T-cell (primary cell): ENCODE data around the gene TSHR. TPM values are rescaled to one million over a fixed set of nuclear protein-coding genes. Genes with fewer than 3 reads are reported as not detected.

ENCODE experiments used
- ATAC-seq, 4 experiments: fragments of 200-7000 bp in 3 of 4; fragments of 150-1000 bp in 1 of 4; cut with Tn5 transposase; replicated peaks in 1 of 4; 1 replicate in 3 of 4; 2 replicates in 1 of 4; pipeline ENCODE4 v1.10.0; 2021; ENCODE audit warnings: moderate library complexity in 3 of 4, mild to moderate bottlenecking in 2 of 4, moderate number of reproducible peaks in 1 of 4
- CTCF ChIA-PET, 2 donors: fragments of 300-600 bp; sonication (Branson Sonifier 250); formaldehyde crosslinking; loops; one replicate each; lab custom pipeline; 2022; ENCODE audit warnings: antibody characterized with exemption in 2 of 2; lab: Charles Lee
- POLR2A ChIA-PET, 2 donors: fragments of 300-600 bp; sonication (Branson Sonifier 250); formaldehyde crosslinking; loops; one replicate each; lab custom pipeline; 2022; ENCODE audit warnings: antibody characterized with exemption in 2 of 2; lab: Charles Lee
- DNase-seq, 35 experiments: peaks; one replicate each; pipeline versions ENCODE4 v3.0.0 to v3.0.0-alpha.2; 2013 to 2023
- H3K27ac ChIP-seq: one replicate; pipeline ENCODE4 v1.5.1; 2013; ENCODE audit warnings: low read length
- H3K27me3 ChIP-seq, 2 experiments: replicated peaks in 1 of 2; 1 replicate in 1 of 2; 2 replicates in 1 of 2; pipeline versions ENCODE4 v1.6.1 to v1.7.0; 2013; ENCODE audit warnings: low read length in 1 of 2, mixed read lengths in 1 of 2; ENCODE audit not compliant: control insufficient read depth in 2 of 2, insufficient read depth in 2 of 2; ENCODE audit errors: extremely low read depth in 1 of 2
- H3K36me3 ChIP-seq, 2 donors: 1 replicate in 1 of 2; 2 replicates in 1 of 2; pipeline versions ENCODE4 v1.6.1 to v1.7.0; 2013; ENCODE audit warnings: low read length in 1 of 2; ENCODE audit not compliant: control insufficient read depth in 2 of 2, insufficient read depth in 1 of 2; ENCODE audit errors: extremely low read depth in 1 of 2
- H3K4me1 ChIP-seq, 2 experiments: 1 replicate in 1 of 2; 2 replicates in 1 of 2; pipeline versions ENCODE4 v1.6.1 to v1.7.0; 2013; ENCODE audit warnings: low read length in 2 of 2, mixed read lengths in 1 of 2; ENCODE audit not compliant: insufficient read depth in 2 of 2, control insufficient read depth in 1 of 2; ENCODE audit errors: extremely low read depth in 1 of 2
- H3K4me3 ChIP-seq, 2 donors: 1 replicate in 1 of 2; 2 replicates in 1 of 2; pipeline versions ENCODE4 v1.5.1 to v1.7.0; 2013; ENCODE audit warnings: mild to moderate bottlenecking in 2 of 2, low read length in 1 of 2, moderate library complexity in 1 of 2; ENCODE audit not compliant: control insufficient read depth in 1 of 2; ENCODE audit errors: extremely low read depth in 1 of 2
- H3K9me3 ChIP-seq: 2 replicates; pipeline ENCODE4 v1.7.0; 2013
- H3K27ac Mint-ChIP-seq, 2 donors: one replicate each; pipeline ENCODE4 v1.8.0; 2020 to 2021; ENCODE audit warnings: mild to moderate bottlenecking in 2 of 2, mixed read lengths in 2 of 2
- H3K27me3 Mint-ChIP-seq, 2 donors: one replicate each; pipeline ENCODE4 v1.8.0; 2021 to 2022; ENCODE audit warnings: mixed read lengths in 2 of 2
- H3K36me3 Mint-ChIP-seq: one replicate; pipeline ENCODE4 v1.8.0; 2021; ENCODE audit warnings: mixed read lengths
- H3K4me1 Mint-ChIP-seq, 3 donors: one replicate each; pipeline ENCODE4 v1.8.0; 2020 to 2022; ENCODE audit warnings: mixed read lengths in 3 of 3, mild to moderate bottlenecking in 1 of 3
- H3K4me3 Mint-ChIP-seq, 3 donors: one replicate each; pipeline ENCODE4 v1.8.0; 2020 to 2022; ENCODE audit warnings: mild to moderate bottlenecking in 3 of 3, mixed read lengths in 3 of 3, moderate library complexity in 3 of 3
- H3K9me3 Mint-ChIP-seq, 3 donors: one replicate each; pipeline ENCODE4 v1.8.0; 2020 to 2022; ENCODE audit warnings: mixed read lengths in 3 of 3
- WGBS: methylation state at CpG from one replicate; pipeline ENCODE4 v1.1.5; 2013; ENCODE audit warnings: missing lambda C conversion rate; ENCODE audit not compliant: insufficient coverage; 5-methylcytosine and 5-hydroxymethylcytosine counted together
- total RNA-seq, 35 experiments: library from RNA in 6 of 35; stranded (reverse) in 6 of 35; fragments of 120-200 nt in 1 of 35; gene quantifications; one replicate each; pipeline versions ENCODE4 v1.2.1 to v1.2.4 and lab custom pipeline; 2013 to 2026

The TSHR gene
- total RNA-seq, 5 donors from 2014 or later (not counting 1 experiment from before 2014, with no cell fraction given), result 0.25 to 1.7 (median 0.86) TPM

GRCh38 chr14:80959496-80959895, 4.1 kb downstream of the TSHR start:
- CTCF ChIA-PET, result interaction anchor here (0.5 to 2.9 kb wide), 13 partner anchors 9 to 496 kb away, joined by 3 to 36 read pairs (median 4); no protein-coding TSS in a partner anchor
- Mint-ChIP-seq H3K36me3 (no peaks in the 10 kb centered on the region), H3K4me1 (peaks cover 43 to 50% (median 48%) of the 10 kb centered on the region in 3 donors), H3K9me3 (no peaks in the 10 kb centered on the region), H3K4me3 (peak overlapping the region; percentile 58 to 67 (median 63)), H3K27ac (peak overlapping the region; percentile 87 to 93), H3K27me3 (no peaks in the 10 kb centered on the region)
- Histone ChIP-seq H3K4me3 (peak overlapping the region; percentile 29 to 40), H3K36me3 (no peaks in the 10 kb centered on the region), H3K27ac (peak overlapping the region; percentile 67), H3K9me3 (no peaks in the 10 kb centered on the region), H3K27me3 (peaks cover 0 to 10% of the 10 kb centered on the region in 2 experiments), H3K4me1 (peaks cover 20 to 23% of the 10 kb centered on the region in 2 experiments)
- peak; percentile 82 to 89 (median 84) for ATAC-seq
- DNase-seq, result peak in 34 of 35 experiments; percentile 8 to 74 (median 43)
- WGBS, result no CpG with 5 or more reads among the region's 4 CpGs
- POLR2A ChIA-PET, result interaction anchor here in 1 of 2 donors (0.5 to 1.5 kb wide), 3 partner anchors 21 to 88 kb away, joined by 3 to 5 read pairs (median 4); no protein-coding TSS in a partner anchor

- no peaks in the 10 kb centered on the region for H3K9me3 ChIP-seq
- no peaks in the 10 kb centered on the region for H3K27me3 ChIP-seq
- H3K4me1 Mint-ChIP-seq, result peaks cover 4 to 6% (median 4%) of the 10 kb centered on the region in 3 donors
- ChIA-PET CTCF (no interaction called here), POLR2A (no interaction called here)
- no peaks in the 10 kb centered on the region for H3K36me3 Mint-ChIP-seq
- no peak overlapping the region for H3K27ac ChIP-seq
- H3K27ac Mint-ChIP-seq, result no peak overlapping the region
- DNase-seq (no peak), ATAC-seq (no peak)
- H3K4me1 ChIP-seq, result peaks cover 2 to 3% of the 10 kb centered on the region in 2 experiments
- WGBS, result 100% methylated on average over 1 of the region's 5 CpGs
- H3K4me3 Mint-ChIP-seq, result no peak overlapping the region
- no peak overlapping the region for H3K4me3 ChIP-seq
- no peaks in the 10 kb centered on the region for H3K36me3 ChIP-seq
- no peaks in the 10 kb centered on the region for H3K27me3 Mint-ChIP-seq
- H3K9me3 Mint-ChIP-seq, result no peaks in the 10 kb centered on the region
Measured at GRCh38 chr14:80965037-80965436, 9.6 kb downstream of the TSHR start.

GRCh38 chr14:80973931-80974641, 18.7 kb downstream of the TSHR start:
- Mint-ChIP-seq H3K27me3 (peaks cover 2 to 3% of the 10 kb centered on the region in 2 donors), H3K36me3 (no peaks in the 10 kb centered on the region), H3K27ac (peak overlapping the region in 1 of 2 donors; percentile 64), H3K4me1 (peaks cover 21 to 35% (median 25%) of the 10 kb centered on the region in 3 donors), H3K4me3 (peak overlapping the region in 1 of 3 donors; percentile 31), H3K9me3 (no peaks in the 10 kb centered on the region)
- CTCF ChIA-PET, result interaction anchor here (0.6 to 3.4 kb wide), 7 partner anchors 9 to 566 kb away, joined by 3 to 37 read pairs (median 4); no protein-coding TSS in a partner anchor
- ATAC-seq (peak; percentile 33 to 50 (median 40)), DNase-seq (peak in 4 of 35 experiments; percentile 10 to 25 (median 12))
- Histone ChIP-seq H3K27ac (no peak overlapping the region), H3K36me3 (no peaks in the 10 kb centered on the region), H3K9me3 (no peaks in the 10 kb centered on the region), H3K4me3 (no peak overlapping the region), H3K27me3 (no peaks in the 10 kb centered on the region), H3K4me1 (peaks cover 2 to 6% of the 10 kb centered on the region in 2 experiments)
- POLR2A ChIA-PET, result interaction anchor here (0.5 to 0.9 kb wide), 2 partner anchors 143 to 196 kb away, joined by 3 read pairs; no protein-coding TSS in a partner anchor
- WGBS, result 40% methylated on average over 1 of the region's 5 CpGs

DNA sequence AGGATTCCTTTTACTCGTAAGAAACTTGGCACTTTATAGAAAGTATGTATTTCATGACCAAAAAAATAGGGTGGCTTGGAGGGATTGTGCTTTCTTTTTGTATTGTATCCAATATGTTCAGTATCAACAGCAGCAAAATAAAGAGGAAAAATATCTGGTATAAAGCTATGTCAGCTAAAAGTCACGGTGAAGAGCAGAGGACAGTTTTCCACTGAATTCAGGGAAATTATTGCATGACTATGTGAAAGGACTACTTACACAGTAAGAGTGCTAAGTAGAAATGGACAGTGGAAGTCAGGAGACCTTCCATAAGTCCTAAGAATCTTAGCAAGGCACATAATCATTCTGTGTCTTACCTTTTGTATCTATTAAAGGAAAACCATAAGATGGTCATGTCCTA, 19.3 kb downstream of the TSHR start:
- ChIA-PET CTCF (interaction anchor here (0.6 to 3.4 kb wide), 5 partner anchors 9 to 565 kb away, joined by 3 to 37 read pairs (median 9); no protein-coding TSS in a partner anchor), POLR2A (no interaction called here)
- no peak overlapping the region for H3K4me3 ChIP-seq
- H3K9me3 Mint-ChIP-seq, result no peaks in the 10 kb centered on the region
- peaks cover 2 to 3% of the 10 kb centered on the region in 2 donors for H3K27me3 Mint-ChIP-seq
- no peaks in the 10 kb centered on the region for H3K36me3 ChIP-seq
- no peak overlapping the region for H3K27ac ChIP-seq
- no peak for ATAC-seq
- H3K9me3 ChIP-seq, result no peaks in the 10 kb centered on the region
- H3K4me3 Mint-ChIP-seq, result no peak overlapping the region
- no peak overlapping the region for H3K27ac Mint-ChIP-seq
- H3K36me3 Mint-ChIP-seq, result no peaks in the 10 kb centered on the region
- H3K4me1 ChIP-seq, result peaks cover 2 to 6% of the 10 kb centered on the region in 2 experiments
- H3K27me3 ChIP-seq, result no peaks in the 10 kb centered on the region
- H3K4me1 Mint-ChIP-seq, result peaks cover 22 to 35% (median 26%) of the 10 kb centered on the region in 3 donors
- 71% methylated on average over 1 of the region's 2 CpGs for WGBS
- DNase-seq, result no peak

- Histone ChIP-seq H3K4me1 (peaks cover 2 to 6% of the 10 kb centered on the region in 2 experiments), H3K36me3 (no peaks in the 10 kb centered on the region), H3K27ac (no peak overlapping the region), H3K4me3 (no peak overlapping the region), H3K27me3 (no peaks in the 10 kb centered on the region), H3K9me3 (no peaks in the 10 kb centered on the region)
- DNase-seq, result no peak
- POLR2A ChIA-PET, result interaction anchor here in 1 of 2 donors (0.6 to 1.5 kb wide), 2 partner anchors 35 to 242 kb away, joined by 3 to 4 read pairs; no protein-coding TSS in a partner anchor
- Mint-ChIP-seq H3K27ac (no peak overlapping the region), H3K36me3 (no peaks in the 10 kb centered on the region), H3K4me3 (no peak overlapping the region), H3K27me3 (peaks cover 2 to 3% of the 10 kb centered on the region in 2 donors), H3K4me1 (peaks cover 22 to 35% (median 26%) of the 10 kb centered on the region in 3 donors), H3K9me3 (no peaks in the 10 kb centered on the region)
- CTCF ChIA-PET, result interaction anchor here (0.6 to 2.7 kb wide), 8 partner anchors 9 to 75 kb away, joined by 3 to 32 read pairs (median 4); partner anchors contain the start of gene TSHR (in 1 of the 2)
- no peak for ATAC-seq
Measured at GRCh38 chr14:80977221-80977620, 21.8 kb downstream of the TSHR start.

DNA sequence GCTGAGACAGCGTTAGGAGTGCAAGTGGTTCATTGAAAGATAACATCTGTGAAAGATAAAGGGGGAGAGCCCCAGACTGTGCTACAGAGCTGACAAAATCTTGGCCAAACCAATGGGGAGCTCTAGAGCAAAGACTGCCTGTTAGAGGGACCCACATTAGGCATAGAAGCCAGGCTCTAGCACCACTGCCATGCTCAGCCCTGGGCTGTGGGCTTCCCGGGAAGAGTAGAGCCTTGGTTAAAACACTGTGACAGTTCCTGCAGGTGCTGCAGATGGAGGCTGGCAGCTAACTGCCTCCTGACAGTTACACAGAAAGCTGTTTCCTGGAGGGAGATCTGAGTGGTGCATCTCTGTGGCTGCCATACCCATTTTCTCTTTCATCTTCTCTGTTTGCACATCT, 23.0 kb downstream of the TSHR start:
- Mint-ChIP-seq H3K27me3 (peaks cover 2 to 3% of the 10 kb centered on the region in 2 donors), H3K36me3 (no peaks in the 10 kb centered on the region), H3K4me1 (peaks cover 20 to 26% (median 25%) of the 10 kb centered on the region in 3 donors), H3K27ac (peak overlapping the region in 1 of 2 donors; percentile 51), H3K9me3 (no peaks in the 10 kb centered on the region), H3K4me3 (no peak overlapping the region)
- Histone ChIP-seq H3K9me3 (no peaks in the 10 kb centered on the region), H3K4me3 (no peak overlapping the region), H3K27ac (no peak overlapping the region), H3K4me1 (peaks cover 2 to 6% of the 10 kb centered on the region in 2 experiments), H3K36me3 (no peaks in the 10 kb centered on the region), H3K27me3 (no peaks in the 10 kb centered on the region)
- ATAC-seq, result peak; percentile 71 to 91 (median 78)
- ChIA-PET POLR2A (interaction anchor here in 1 of 2 donors (0.6 to 1.5 kb wide), 2 partner anchors 14 to 241 kb away, joined by 3 to 7 read pairs; no protein-coding TSS in a partner anchor), CTCF (interaction anchor here (0.7 to 2.7 kb wide), 7 partner anchors 9 to 36 kb away, joined by 3 to 32 read pairs (median 5); partner anchors contain the start of gene TSHR (in 1 of the 2))
- WGBS, result 13% methylated on average over 2 of the region's 2 CpGs
- peak in 9 of 35 experiments; percentile 4 to 19 (median 9) for DNase-seq
